Type B pancreatic cell (in vitro differentiated cells): ENCODE data around the gene L3MBTL4. TPM values are rescaled to one million over a fixed set of nuclear protein-coding genes. Genes with fewer than 3 reads are reported as not detected.

ENCODE experiments used
- DNase-seq: peaks from one replicate; pipeline ENCODE4 v3.0.0; 2021; ENCODE audit warnings: mixed read lengths; ENCODE audit not compliant: unreplicated experiment; ENCODE audit errors: extremely low spot score
- H3K27ac Mint-ChIP-seq: 2 replicates; pipeline ENCODE4 v1.8.0; 2021; ENCODE audit warnings: mild to moderate bottlenecking, mixed read lengths
- H3K27me3 Mint-ChIP-seq: 2 replicates; pipeline ENCODE4 v1.8.0; 2021; ENCODE audit warnings: mixed read lengths
- H3K36me3 Mint-ChIP-seq: 2 replicates; pipeline ENCODE4 v1.8.0; 2021; ENCODE audit warnings: mixed read lengths
- H3K4me1 Mint-ChIP-seq: one replicate; pipeline ENCODE4 v1.8.0; 2021; ENCODE audit warnings: mixed read lengths; ENCODE audit not compliant: unreplicated experiment
- H3K4me3 Mint-ChIP-seq: 2 replicates; pipeline ENCODE4 v1.8.0; 2021; ENCODE audit warnings: mild to moderate bottlenecking, mixed read lengths
- H3K9me3 Mint-ChIP-seq: 2 replicates; pipeline ENCODE4 v1.8.0; 2021; ENCODE audit warnings: mixed read lengths
- CTCF ChIP-seq: fragments of 200-600 bp; sonication (generic); conservative IDR thresholded peaks from 2 replicates; pipeline ENCODE4 v1.5.0; 2021; ENCODE audit warnings: antibody characterized with exemption, mild to moderate bottlenecking
- total RNA-seq: library from RNA; stranded (reverse); gene quantifications from 2 replicates; pipeline ENCODE4 v1.2.1, GENCODE V29; 2021; ENCODE audit warnings: low replicate concordance

L3MBTL4 gene
- total RNA-seq, 1 donor from 2014 or later = 2.2 TPM

DNA sequence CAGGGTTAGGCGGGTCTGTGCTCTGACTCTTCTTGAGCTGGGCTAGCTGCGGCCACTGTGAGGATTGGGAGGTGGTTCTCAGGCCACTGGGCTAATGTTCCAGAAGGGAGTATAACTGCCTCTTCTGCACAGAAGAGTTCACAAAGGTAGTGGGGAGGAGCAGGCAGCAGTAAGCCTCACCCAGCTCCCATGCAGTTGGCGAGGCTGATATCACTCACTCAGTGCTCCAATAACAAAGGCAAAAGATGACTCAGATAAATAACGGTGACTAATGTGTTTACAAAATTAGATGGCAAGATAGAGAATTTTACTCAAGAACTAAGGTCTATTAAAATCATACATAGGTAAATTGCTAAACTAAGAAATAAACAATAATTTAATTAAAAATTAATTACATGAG is 345.2 kb downstream of the L3MBTL4 start:
- no peak overlapping the region for H3K27ac Mint-ChIP-seq
- no peak overlapping the region for H3K4me3 Mint-ChIP-seq
- no peak for DNase-seq
- no peaks in the 10 kb centered on the region for H3K36me3 Mint-ChIP-seq
- no peaks in the 10 kb centered on the region for H3K27me3 Mint-ChIP-seq
- H3K9me3 Mint-ChIP-seq = no peaks in the 10 kb centered on the region
- no peaks in the 10 kb centered on the region for H3K4me1 Mint-ChIP-seq
- TF ChIP-seq CTCF = no peak

DNA sequence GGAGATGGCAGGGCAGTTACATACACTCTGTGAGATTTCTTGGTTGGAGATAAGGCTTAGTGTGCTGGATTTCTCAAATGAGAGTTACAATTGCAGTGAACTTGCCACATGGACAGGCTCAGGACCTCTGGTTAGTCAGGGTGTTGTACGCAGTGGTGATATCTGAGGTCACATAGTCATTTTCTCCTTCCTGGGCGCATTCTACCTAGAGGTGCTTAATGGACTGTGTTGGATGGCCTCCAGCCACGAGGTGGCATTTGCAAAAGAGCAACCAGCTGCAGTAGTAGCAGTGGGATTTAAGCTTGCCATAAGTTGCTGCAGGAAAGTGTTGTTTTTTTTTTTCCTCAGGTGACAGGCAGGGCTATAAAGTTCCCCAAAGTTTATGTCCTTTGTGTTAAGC is 345.6 kb downstream of the L3MBTL4 start:
- no peak overlapping the region for H3K4me3 Mint-ChIP-seq
- H3K4me1 Mint-ChIP-seq = no peaks in the 10 kb centered on the region
- no peaks in the 10 kb centered on the region for H3K9me3 Mint-ChIP-seq
- H3K27ac Mint-ChIP-seq = no peak overlapping the region
- DNase-seq = no peak
- TF ChIP-seq CTCF = no peak
- no peaks in the 10 kb centered on the region for H3K27me3 Mint-ChIP-seq
- no peaks in the 10 kb centered on the region for H3K36me3 Mint-ChIP-seq

GRCh38 chr18:6060149-6060548 is 354.6 kb downstream of the L3MBTL4 start:
- H3K9me3 Mint-ChIP-seq = peaks cover 6% of the 10 kb centered on the region
- TF ChIP-seq CTCF = no peak
- no peaks in the 10 kb centered on the region for H3K36me3 Mint-ChIP-seq
- H3K27ac Mint-ChIP-seq = no peak overlapping the region
- peaks cover 22% of the 10 kb centered on the region for H3K4me1 Mint-ChIP-seq
- DNase-seq = no peak
- H3K27me3 Mint-ChIP-seq = no peaks in the 10 kb centered on the region
- no peak overlapping the region for H3K4me3 Mint-ChIP-seq

DNA sequence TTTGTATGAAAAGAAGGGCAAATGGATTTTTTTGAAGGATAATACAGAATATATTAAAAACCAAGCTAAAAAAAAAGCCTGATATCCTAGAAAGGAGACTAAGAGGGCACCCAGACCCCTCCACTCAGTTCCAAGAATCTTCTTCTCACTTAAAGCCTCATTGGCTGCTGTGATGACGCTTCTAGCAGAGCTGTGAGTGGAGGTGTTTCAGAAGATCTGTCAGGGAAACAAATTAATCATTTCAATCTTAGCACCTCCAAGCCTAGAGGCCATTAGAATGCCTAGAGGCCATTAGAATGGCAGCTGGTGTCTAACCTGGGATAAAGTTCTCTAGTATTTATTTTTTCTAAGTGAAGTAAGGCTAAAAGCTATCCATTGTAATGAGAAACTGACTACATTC is 355.2 kb downstream of the L3MBTL4 start:
- DNase-seq = no peak
- no peak for TF ChIP-seq CTCF
- Mint-ChIP-seq H3K27me3 (no peaks in the 10 kb centered on the region), H3K36me3 (no peaks in the 10 kb centered on the region), H3K9me3 (peaks cover 6% of the 10 kb centered on the region), H3K27ac (no peak overlapping the region), H3K4me1 (peaks cover 22% of the 10 kb centered on the region), H3K4me3 (no peak overlapping the region)

GRCh38 chr18:6058941-6059340 is 355.8 kb downstream of the L3MBTL4 start:
- no peak for TF ChIP-seq CTCF
- H3K4me3 Mint-ChIP-seq = no peak overlapping the region
- H3K4me1 Mint-ChIP-seq = peaks cover 22% of the 10 kb centered on the region
- no peak overlapping the region for H3K27ac Mint-ChIP-seq
- no peaks in the 10 kb centered on the region for H3K36me3 Mint-ChIP-seq
- no peaks in the 10 kb centered on the region for H3K27me3 Mint-ChIP-seq
- DNase-seq = no peak
- peaks cover 6% of the 10 kb centered on the region for H3K9me3 Mint-ChIP-seq

- H3K4me1 Mint-ChIP-seq = peaks cover 22% of the 10 kb centered on the region
- no peak overlapping the region for H3K4me3 Mint-ChIP-seq
- H3K27me3 Mint-ChIP-seq = no peaks in the 10 kb centered on the region
- DNase-seq = no peak
- H3K36me3 Mint-ChIP-seq = no peaks in the 10 kb centered on the region
- H3K9me3 Mint-ChIP-seq = peaks cover 6% of the 10 kb centered on the region
- TF ChIP-seq CTCF = no peak
- H3K27ac Mint-ChIP-seq = no peak overlapping the region
Observed at GRCh38 chr18:6057604-6058003, 357.1 kb downstream of the L3MBTL4 start.
